HUES48 (cell line): ENCODE results near the gene NALCN.

Experiments used
- H3K27ac ChIP-seq: one replicate; pipeline ENCODE4 v1.7.0; 2013; ENCODE audit warnings: low read depth, low read length, inconsistent platforms
- H3K27me3 ChIP-seq: 2 replicates; pipeline ENCODE4 v1.6.1; 2013; ENCODE audit warnings: mild to moderate bottlenecking, low read length; ENCODE audit not compliant: control insufficient read depth, insufficient read depth
- H3K36me3 ChIP-seq: 2 replicates; pipeline ENCODE4 v1.6.1; 2013; ENCODE audit warnings: low read length; ENCODE audit not compliant: control insufficient read depth, insufficient read depth
- H3K4me1 ChIP-seq: 2 replicates; pipeline ENCODE4 v1.6.1; 2013; ENCODE audit warnings: mild to moderate bottlenecking, low read length; ENCODE audit not compliant: control insufficient read depth, insufficient read depth
- H3K4me3 ChIP-seq: 2 replicates; pipeline ENCODE4 v1.5.1; 2013; ENCODE audit warnings: mild to moderate bottlenecking, low read depth, low read length
- H3K9ac ChIP-seq: 2 replicates; pipeline ENCODE4 v1.6.1; 2013; ENCODE audit warnings: mild to moderate bottlenecking, low read depth, low read length, moderate library complexity
- H3K9me3 ChIP-seq: 2 replicates; pipeline ENCODE4 v1.6.1; 2013; ENCODE audit warnings: low read length; ENCODE audit not compliant: control insufficient read depth, insufficient read depth

Gene NALCN

DNA sequence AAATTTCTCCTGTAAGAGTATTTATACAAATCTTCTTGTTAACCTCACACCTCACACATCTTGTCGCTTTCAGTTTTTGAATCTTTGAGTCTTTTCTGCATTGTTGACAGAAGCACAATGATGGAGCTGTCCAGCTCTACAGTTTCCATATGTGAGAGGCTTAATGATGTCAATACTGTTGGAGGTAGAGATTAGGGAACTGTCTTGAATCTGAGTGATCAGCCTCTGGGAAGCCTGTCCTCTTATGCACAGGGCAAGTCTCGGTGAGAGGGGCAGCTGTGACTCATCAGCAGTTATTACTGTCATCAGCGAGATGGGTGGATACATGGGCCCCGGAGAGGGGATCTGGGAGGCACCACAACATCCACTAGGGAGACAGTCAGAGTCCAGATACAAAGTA, 31.5 kb upstream of the NALCN start:
- H3K9ac ChIP-seq: no peak overlapping the region
- H3K36me3 ChIP-seq: no peaks in the 10 kb centered on the region
- H3K27me3 ChIP-seq: no peaks in the 10 kb centered on the region
- no peaks in the 10 kb centered on the region for H3K9me3 ChIP-seq
- no peak overlapping the region for H3K27ac ChIP-seq
- peaks cover 14% of the 10 kb centered on the region for H3K4me1 ChIP-seq
- no peak overlapping the region for H3K4me3 ChIP-seq

DNA sequence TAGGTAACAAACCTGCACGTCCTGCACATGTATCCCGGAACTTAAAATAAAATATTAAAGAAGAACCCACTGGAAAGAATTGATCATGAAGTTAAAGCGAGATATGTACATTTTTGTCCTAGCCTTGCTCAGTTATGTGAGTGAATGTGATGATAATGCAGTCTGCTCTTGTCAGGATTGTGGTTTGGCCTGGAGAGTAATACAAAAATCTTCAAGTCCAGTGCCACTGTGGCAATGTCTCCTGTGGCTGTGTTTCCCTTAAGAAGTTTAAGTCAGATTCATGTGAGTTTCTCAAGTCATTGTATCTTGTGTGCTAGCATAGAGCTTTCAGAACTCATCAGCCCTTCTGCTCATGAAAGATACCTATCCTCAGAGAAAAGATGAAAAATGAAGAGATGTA, 18.2 kb upstream of the NALCN start:
- Histone ChIP-seq H3K36me3 (no peaks in the 10 kb centered on the region), H3K9ac (no peak overlapping the region), H3K27ac (no peak overlapping the region), H3K4me3 (no peak overlapping the region), H3K27me3 (no peaks in the 10 kb centered on the region), H3K9me3 (no peaks in the 10 kb centered on the region), H3K4me1 (no peaks in the 10 kb centered on the region)

DNA sequence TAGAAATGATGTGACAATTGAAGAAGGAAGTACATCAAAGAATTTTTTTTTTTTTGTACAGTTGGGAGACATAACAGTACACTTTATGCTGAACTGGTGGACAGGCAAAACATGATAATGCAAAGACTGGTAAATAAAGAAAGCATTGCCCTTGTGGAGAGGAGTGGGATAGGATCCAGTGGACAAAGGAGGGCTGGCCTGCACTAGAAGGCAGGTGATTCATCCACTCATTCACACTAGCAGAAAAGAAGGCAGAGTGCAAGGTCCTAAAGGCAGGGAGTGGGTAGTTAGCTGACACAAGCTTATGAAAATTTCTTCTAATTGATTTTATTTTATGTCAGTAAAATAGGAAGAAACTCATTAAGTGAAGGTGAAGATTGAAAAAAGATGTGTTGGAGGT, 17.6 kb upstream of the NALCN start:
- H3K27ac ChIP-seq: no peak overlapping the region
- H3K36me3 ChIP-seq: no peaks in the 10 kb centered on the region
- H3K27me3 ChIP-seq: no peaks in the 10 kb centered on the region
- no peak overlapping the region for H3K4me3 ChIP-seq
- no peak overlapping the region for H3K9ac ChIP-seq
- H3K9me3 ChIP-seq: no peaks in the 10 kb centered on the region
- H3K4me1 ChIP-seq: no peaks in the 10 kb centered on the region

DNA sequence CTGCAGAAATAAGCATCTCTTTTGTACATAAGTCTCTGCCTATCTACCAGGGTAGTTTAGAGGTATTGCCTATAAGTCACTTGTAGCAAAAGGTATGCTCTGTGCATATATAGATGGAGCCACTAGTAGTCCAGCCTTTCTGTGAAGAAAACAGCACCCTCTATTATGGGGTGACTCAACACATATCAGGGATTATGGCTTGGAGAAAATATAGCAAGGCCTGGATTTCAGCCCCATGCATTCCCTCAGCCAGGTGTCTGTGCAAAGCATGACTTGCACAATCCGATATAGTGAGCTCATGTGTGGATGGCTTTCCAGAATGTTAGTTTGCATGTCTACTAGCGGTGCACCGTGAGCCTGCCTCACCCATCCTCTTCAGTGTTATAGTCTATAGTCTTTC, 13.4 kb upstream of the NALCN start:
- Histone ChIP-seq H3K4me1 (no peaks in the 10 kb centered on the region), H3K27me3 (no peaks in the 10 kb centered on the region), H3K9me3 (no peaks in the 10 kb centered on the region), H3K4me3 (no peak overlapping the region), H3K36me3 (no peaks in the 10 kb centered on the region), H3K27ac (no peak overlapping the region), H3K9ac (no peak overlapping the region)

DNA sequence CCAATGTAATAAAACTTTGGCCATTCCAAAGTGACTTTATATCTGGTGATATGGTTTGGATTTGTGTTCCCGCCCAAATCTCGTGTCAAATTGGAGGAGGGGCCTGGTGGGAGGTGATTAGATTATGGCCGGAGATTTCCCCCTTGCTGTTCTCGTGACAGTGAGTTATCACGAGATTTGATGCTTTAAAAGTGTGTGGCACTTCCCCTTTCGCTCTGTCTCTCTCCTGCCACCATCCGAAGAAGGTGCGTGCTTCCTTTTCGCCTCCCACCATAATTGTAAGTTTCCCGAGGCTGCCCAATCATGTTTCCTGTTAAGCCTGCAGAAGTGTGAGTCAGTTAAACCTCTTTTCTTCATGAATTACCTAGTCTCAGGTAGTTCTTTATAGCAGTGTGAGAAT, 9.3 kb upstream of the NALCN start:
- H3K27ac ChIP-seq: no peak overlapping the region
- H3K36me3 ChIP-seq: no peaks in the 10 kb centered on the region
- H3K27me3 ChIP-seq: no peaks in the 10 kb centered on the region
- H3K4me1 ChIP-seq: no peaks in the 10 kb centered on the region
- H3K9ac ChIP-seq: no peak overlapping the region
- H3K4me3 ChIP-seq: no peak overlapping the region
- no peaks in the 10 kb centered on the region for H3K9me3 ChIP-seq

DNA sequence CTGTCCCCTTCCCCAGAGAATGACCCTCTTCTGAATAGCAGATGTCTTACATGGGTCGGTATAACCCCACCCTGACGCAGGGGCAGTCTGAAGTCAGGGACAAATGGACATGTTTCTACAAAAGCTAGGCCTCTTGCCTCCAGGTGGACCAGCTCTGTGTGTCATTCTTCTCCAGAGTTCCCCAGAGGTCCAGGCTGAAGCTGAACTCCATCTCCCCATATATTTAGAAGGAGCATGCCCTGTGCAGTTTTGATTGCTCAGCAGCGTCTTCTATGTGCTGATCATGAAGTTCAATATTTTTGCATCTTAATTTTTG, 8.8 kb upstream of the NALCN start:
- no peaks in the 10 kb centered on the region for H3K27me3 ChIP-seq
- H3K36me3 ChIP-seq: no peaks in the 10 kb centered on the region
- H3K9ac ChIP-seq: no peak overlapping the region
- H3K27ac ChIP-seq: no peak overlapping the region
- no peaks in the 10 kb centered on the region for H3K9me3 ChIP-seq
- no peaks in the 10 kb centered on the region for H3K4me1 ChIP-seq
- H3K4me3 ChIP-seq: no peak overlapping the region

DNA sequence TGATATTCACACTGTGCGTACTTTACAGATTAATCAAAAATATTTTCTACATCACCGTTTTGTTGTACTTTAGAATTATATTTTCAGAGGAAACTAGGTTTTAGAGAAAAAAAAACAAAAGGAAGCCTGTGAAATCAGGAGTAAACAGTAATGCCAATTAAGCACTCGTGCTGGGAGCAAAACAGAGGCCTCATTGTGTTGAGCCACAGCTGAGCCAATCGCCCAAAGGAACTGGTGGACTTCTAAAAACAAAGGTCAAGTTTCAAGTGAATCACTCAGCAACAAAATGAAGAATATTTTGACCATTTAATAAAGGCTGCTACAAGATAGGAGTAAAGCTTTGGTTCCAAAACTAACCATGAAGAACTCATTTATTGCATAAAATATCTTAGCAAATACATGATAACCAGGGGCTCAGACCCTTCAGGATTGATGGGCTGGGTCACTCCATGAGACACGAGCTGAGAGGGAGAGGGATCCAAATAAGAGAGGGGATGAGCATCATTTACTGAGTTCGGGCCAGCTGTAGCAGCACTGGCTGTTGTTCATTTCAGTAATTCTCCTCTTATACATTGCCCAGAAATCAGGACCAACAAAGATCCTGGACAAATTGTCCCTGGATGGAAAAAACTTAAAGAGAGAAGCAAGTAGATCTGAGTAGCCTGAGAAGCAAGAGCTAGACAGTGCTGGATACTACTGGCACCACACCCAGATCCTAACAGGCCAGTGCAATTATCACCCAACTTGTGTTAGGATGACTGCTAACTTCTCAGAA, 8.3 kb upstream of the NALCN start:
- no peaks in the 10 kb centered on the region for H3K9me3 ChIP-seq
- H3K36me3 ChIP-seq: no peaks in the 10 kb centered on the region
- no peak overlapping the region for H3K27ac ChIP-seq
- no peak overlapping the region for H3K9ac ChIP-seq
- H3K4me1 ChIP-seq: no peaks in the 10 kb centered on the region
- H3K4me3 ChIP-seq: no peak overlapping the region
- H3K27me3 ChIP-seq: no peaks in the 10 kb centered on the region

DNA sequence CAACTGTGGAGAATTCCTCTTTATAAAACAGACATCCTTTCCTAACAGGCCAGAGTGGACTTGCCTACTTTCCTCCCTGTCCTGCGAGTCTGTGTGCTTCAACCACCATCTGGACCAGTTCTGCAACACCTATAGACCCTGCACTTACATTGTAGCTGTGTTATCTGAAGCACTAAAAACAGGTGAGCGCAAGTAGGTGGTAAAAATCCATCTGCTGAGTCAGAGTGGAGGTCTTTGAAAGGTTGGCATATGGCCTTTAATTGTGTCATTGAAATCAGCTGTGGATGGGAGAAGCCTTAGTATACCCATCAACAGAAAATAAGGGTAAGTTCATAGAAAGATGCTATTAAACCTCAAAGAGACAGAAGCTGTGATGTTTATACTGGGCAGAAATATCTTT, 7.6 kb upstream of the NALCN start:
- H3K27ac ChIP-seq: no peak overlapping the region

DNA sequence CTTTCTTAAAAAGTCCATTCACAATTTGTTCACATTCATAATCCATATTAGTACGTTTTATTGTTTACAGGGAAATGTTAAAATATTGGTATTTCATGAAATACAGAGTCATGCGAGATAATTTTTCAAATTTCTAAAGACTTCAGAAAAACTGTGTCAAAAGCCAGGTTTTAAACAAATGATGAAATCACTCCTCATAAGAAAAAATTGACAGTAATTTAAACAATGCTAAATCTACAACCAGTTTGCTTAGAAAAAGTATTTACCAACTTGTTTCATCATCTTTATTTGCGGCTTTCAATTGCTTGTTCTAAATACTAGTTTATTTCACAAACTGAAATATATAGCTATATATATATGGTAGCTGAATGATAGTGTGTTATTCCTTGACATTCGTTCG, 1.2 kb upstream of the NALCN start:
- Histone ChIP-seq H3K4me3 (no peak overlapping the region), H3K27me3 (peaks cover 35% of the 10 kb centered on the region), H3K27ac (no peak overlapping the region), H3K9me3 (no peaks in the 10 kb centered on the region), H3K9ac (no peak overlapping the region), H3K4me1 (peaks cover 7% of the 10 kb centered on the region), H3K36me3 (no peaks in the 10 kb centered on the region)

More for the DNA sequence above, 7.6 kb upstream of the NALCN start:
- Histone ChIP-seq H3K4me1 (peaks cover 3% of the 10 kb centered on the region; the same call in 1 of the 2 replicates), H3K9me3 (no peaks in the 10 kb centered on the region), H3K4me3 (no peak overlapping the region), H3K9ac (no peak overlapping the region), H3K27me3 (no peaks in the 10 kb centered on the region), H3K36me3 (no peaks in the 10 kb centered on the region)

DNA sequence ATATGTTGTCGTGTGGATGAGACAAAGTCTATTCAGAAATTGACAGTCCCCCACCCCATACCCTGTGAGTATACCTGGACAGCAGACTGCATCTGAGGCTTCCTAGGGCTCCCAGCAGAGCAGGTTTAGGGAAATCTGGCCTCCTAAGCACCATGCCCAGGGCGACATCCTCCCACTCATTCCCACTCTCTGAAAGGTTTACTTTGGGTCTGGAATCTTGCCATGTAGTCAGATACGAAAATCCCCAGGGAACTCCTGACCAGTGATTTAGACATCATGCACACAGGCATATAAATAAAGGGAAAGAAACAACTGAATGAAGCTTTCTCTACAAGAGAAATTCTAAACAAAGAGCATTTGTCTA, 717 bp upstream of the NALCN start:
- Histone ChIP-seq H3K9ac (no peak overlapping the region), H3K27ac (no peak overlapping the region), H3K36me3 (no peaks in the 10 kb centered on the region), H3K9me3 (no peaks in the 10 kb centered on the region), H3K4me1 (peaks cover 7% of the 10 kb centered on the region), H3K4me3 (peak overlapping the region; percentile 71), H3K27me3 (peaks cover 35% of the 10 kb centered on the region)

DNA sequence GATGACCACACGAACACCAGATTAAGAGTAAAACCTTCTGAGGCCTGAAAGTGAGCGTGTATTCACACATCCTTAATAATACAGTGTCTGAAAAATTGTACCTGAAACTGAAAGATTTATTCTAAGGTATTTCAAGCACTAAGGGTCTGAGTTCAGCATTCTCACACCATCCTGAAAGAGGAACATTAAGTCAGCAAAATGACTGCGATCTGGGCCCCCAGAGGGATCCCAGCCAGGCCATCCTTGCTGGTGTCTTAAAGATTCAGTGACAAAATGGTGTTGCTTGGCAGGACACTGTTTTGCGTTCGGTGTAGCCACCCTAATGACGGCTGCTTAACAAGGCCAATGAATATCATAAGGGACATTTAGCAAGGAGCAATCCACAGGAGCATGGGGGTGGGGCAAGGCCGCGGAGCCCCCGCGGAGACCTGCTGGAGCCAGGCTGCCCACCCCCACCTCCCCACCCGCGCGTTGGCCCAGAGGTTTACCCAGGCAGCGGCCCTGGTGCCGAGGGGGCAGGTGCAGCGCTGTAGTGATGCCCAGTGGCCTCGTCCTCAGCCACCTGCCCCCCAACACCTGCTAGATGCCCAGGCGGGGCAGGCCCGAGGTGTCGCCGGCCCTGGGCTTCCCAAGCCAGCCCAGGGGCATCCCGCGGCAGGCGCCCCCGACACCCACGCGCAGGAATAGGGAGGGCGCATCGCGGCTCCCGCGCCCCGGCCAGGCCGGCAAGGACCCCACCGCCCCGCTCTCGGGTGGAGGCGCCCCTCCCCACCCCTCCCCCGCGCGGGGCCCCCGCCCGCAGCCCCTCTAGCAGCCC, 742 bp downstream of the NALCN start:
- H3K9ac ChIP-seq: no peak overlapping the region
- peak overlapping the region; percentile 71 for H3K4me3 ChIP-seq
- peaks cover 35% of the 10 kb centered on the region for H3K27me3 ChIP-seq
- no peak overlapping the region for H3K27ac ChIP-seq
- H3K4me1 ChIP-seq: peaks cover 7% of the 10 kb centered on the region
- H3K9me3 ChIP-seq: no peaks in the 10 kb centered on the region
- H3K36me3 ChIP-seq: no peaks in the 10 kb centered on the region
